ENCODE data around the gene MRPL36. TPM values are rescaled to one million over a fixed set of nuclear protein-coding genes. Genes with fewer than 3 reads are reported as not detected.
A peak's percentile ranks its signal among the peaks of the same experiment; 100 is the strongest.

The MRPL36 gene
- total RNA-seq, 1 donor from 2014 or later, result 50.1 TPM

DNA sequence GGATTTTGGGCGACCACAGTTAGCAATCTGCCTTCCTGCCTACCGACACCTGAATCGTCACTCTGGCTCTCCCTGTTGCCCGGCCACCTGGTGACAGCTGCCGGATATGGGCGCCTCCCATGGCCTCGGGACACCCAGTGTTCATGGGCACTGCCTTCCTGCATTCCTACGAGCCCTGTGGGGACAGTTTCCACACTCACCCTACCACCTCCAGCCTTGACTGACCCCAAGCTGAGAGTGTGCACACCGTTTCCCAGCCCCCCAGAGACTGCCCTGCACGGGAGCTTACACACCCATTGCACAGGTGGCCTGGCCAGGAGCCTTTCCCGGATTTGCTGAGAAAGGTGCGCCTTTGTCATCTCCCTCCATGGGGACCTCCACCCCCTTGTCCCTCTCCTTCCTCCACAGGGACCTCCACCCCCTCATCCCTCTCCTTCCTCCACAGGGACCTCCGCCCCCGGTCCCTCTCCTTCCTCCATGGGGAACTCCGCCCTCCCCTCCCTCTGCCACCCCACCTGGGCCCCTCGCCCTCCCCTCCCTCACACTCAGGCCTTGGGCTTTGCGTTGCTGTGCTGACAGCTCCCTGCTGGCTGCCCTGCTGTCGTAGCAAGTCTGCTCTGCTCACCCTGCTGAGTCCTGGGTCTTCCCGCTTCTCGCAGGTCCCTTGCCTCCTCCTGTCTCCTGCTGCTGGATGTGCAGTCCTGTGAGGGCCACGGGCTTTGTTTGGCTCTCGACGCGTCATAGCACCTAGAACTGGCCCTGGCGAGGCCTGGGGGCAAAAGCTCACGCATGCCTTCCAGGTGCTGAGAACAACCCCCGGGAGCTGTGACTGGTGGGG lies 48.4 kb downstream of the MRPL36 start:
- intact Hi-C loops (cut with DNase I), result no loop called here
- Histone ChIP-seq H3K36me3 (no peaks in the 10 kb centered on the region), H3K4me3 (no peak overlapping the region), H3K9me3 (no peaks in the 10 kb centered on the region), H3K4me1 (no peaks in the 10 kb centered on the region), H3K27ac (no peak overlapping the region), H3K27me3 (no peaks in the 10 kb centered on the region)
- DNase-seq (ENCODE audit: extremely low spot score in 2 of 2), result peak in 1 of 2 donors; percentile 89
- TF ChIP-seq POLR2AphosphoS5 (IDR thresholded peaks at IDR 0.05; ENCODE audit: insufficient read depth in 1 of 2, low read depth in 1 of 2) (no peak), POLR2A (IDR thresholded peaks at IDR 0.05) (no peak), CTCF (IDR thresholded peaks at IDR 0.05) (no peak)

- no peak overlapping the region for H3K27ac ChIP-seq
- intact Hi-C loops (cut with DNase I), result no loop called here
- no peaks in the 10 kb centered on the region for H3K4me1 ChIP-seq
- no peak for DNase-seq (ENCODE audit: extremely low spot score in 2 of 2)
- H3K27me3 ChIP-seq, result no peaks in the 10 kb centered on the region
- no peak overlapping the region for H3K4me3 ChIP-seq
- H3K36me3 ChIP-seq, result no peaks in the 10 kb centered on the region
- no peak for TF ChIP-seq POLR2AphosphoS5 (IDR thresholded peaks at IDR 0.05; ENCODE audit: insufficient read depth in 1 of 2, low read depth in 1 of 2)
- no peak for TF ChIP-seq POLR2A (IDR thresholded peaks at IDR 0.05)
- no peak for TF ChIP-seq CTCF (IDR thresholded peaks at IDR 0.05)
- no peaks in the 10 kb centered on the region for H3K9me3 ChIP-seq
Observed at GRCh38 chr5:1750469-1750868, 49.2 kb downstream of the MRPL36 start.

DNA sequence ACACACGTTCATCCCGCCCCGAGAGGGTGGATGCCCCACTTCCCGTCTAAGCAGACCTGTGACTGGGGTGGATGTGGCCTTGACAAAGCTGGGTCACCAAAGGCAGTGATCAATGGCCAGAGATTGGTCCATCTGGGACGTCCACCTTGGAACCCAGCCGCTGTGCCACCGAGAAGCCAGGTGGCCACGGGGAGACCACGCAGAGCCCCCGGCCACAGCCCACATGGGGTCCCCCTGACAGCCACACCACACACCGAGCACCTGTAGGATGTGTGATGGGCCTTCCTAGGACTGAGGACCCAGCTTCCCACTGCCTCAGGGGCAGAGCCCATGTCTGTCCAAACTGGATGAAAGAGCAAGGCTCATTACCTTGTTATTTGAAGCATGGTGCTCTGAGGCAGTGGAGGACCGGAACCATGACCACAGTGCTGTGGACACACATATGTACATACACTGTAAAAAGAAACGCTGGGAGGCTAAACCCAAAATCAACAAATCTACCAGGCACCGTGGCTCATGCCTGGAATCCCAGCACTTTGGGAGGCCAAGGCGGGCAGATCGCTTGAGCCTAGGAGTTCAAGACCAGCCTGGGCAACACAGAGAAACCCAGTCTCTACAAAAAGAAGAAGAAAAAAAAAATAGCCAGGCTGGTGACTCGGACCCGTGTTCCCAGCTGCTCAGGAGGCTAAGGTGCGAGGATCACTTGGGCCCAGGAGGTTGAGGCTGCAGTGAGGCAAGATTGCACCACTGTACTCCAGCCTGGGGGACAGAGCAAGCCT lies 50.1 kb downstream of the MRPL36 start:
- intact Hi-C loops (cut with DNase I), result no loop called here
- Histone ChIP-seq H3K9me3 (no peaks in the 10 kb centered on the region), H3K27me3 (no peaks in the 10 kb centered on the region), H3K4me1 (no peaks in the 10 kb centered on the region), H3K36me3 (no peaks in the 10 kb centered on the region), H3K4me3 (no peak overlapping the region), H3K27ac (no peak overlapping the region)
- no peak for DNase-seq (ENCODE audit: extremely low spot score in 2 of 2)
- TF ChIP-seq POLR2AphosphoS5 (IDR thresholded peaks at IDR 0.05; ENCODE audit: insufficient read depth in 1 of 2, low read depth in 1 of 2) (no peak), POLR2A (IDR thresholded peaks at IDR 0.05) (no peak), CTCF (IDR thresholded peaks at IDR 0.05) (no peak)

DNA sequence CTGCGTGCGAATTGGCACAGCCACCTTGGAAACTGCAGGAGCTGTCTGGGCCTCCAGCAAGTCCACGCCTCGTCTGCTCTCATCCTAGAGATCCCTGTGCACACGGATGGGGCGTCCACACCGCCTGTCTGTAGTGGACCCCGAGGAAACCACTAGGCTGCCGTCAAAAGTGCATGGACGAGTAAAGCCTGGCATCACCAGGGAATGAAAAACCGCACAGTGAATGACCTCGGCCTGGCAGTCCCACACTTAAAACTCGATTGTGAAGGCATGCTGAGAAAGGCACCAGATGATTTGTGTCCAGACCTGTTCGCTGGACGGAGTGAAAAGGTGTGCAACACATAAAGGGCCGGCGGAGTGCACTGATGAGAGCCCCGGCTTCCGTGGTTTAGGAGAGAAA lies 50.8 kb downstream of the MRPL36 start:
- H3K27me3 ChIP-seq, result no peaks in the 10 kb centered on the region
- no peak for TF ChIP-seq POLR2AphosphoS5 (IDR thresholded peaks at IDR 0.05; ENCODE audit: insufficient read depth in 1 of 2, low read depth in 1 of 2)
- TF ChIP-seq CTCF (IDR thresholded peaks at IDR 0.05), result no peak
- TF ChIP-seq POLR2A (IDR thresholded peaks at IDR 0.05), result no peak
- DNase-seq (ENCODE audit: extremely low spot score in 2 of 2), result no peak
- no peak overlapping the region for H3K27ac ChIP-seq
- H3K9me3 ChIP-seq, result no peaks in the 10 kb centered on the region
- no peak overlapping the region for H3K4me3 ChIP-seq
- intact Hi-C loops (cut with DNase I), result no loop called here
- no peaks in the 10 kb centered on the region for H3K36me3 ChIP-seq
- H3K4me1 ChIP-seq, result no peaks in the 10 kb centered on the region

Other genes with a start within 250 kb of the MRPL36 start
- 26.8 TPM for gene NDUFS6, start 1.6 kb upstream of the MRPL36 start, total RNA-seq
- 26.8 TPM for gene IRX4, start 83.1 kb upstream of the MRPL36 start, total RNA-seq